IgD-negative memory B cell (primary cell): Measurements from ENCODE around the gene CADPS. TPM values are rescaled to one million over a fixed set of nuclear protein-coding genes. Genes with fewer than 3 reads are reported as not detected.
A peak's percentile ranks its signal among the peaks of the same experiment; 100 is the strongest.
"Not testable (repeated sequence)": the region's sequence is repeated elsewhere in the genome, so short reads cannot be mapped to it uniquely, and the experiment has no call there.

ENCODE experiments used
- H3K27ac Mint-ChIP-seq, 3 donors: one replicate each; pipeline ENCODE4 v1.8.0; 2020 to 2022; ENCODE audit warnings: mild to moderate bottlenecking in 3 of 3, mixed read lengths in 3 of 3, moderate library complexity in 1 of 3
- H3K27me3 Mint-ChIP-seq: one replicate; pipeline ENCODE4 v1.8.0; 2021; ENCODE audit warnings: mixed read lengths
- H3K36me3 Mint-ChIP-seq: one replicate; pipeline ENCODE4 v1.8.0; 2020; ENCODE audit warnings: mild to moderate bottlenecking, mixed read lengths
- H3K4me1 Mint-ChIP-seq, 3 donors: one replicate each; pipeline ENCODE4 v1.8.0; 2020 to 2022; ENCODE audit warnings: mixed read lengths in 3 of 3, mild to moderate bottlenecking in 1 of 3
- H3K4me3 Mint-ChIP-seq, 4 donors: one replicate each; pipeline ENCODE4 v1.8.0; 2020 to 2022; ENCODE audit warnings: mild to moderate bottlenecking in 4 of 4, mixed read lengths in 4 of 4, moderate library complexity in 3 of 4
- H3K9me3 Mint-ChIP-seq, 3 donors: one replicate each; pipeline ENCODE4 v1.8.0; 2020 to 2021; ENCODE audit warnings: mixed read lengths in 3 of 3, mild to moderate bottlenecking in 1 of 3
- polyA plus RNA-seq: library from polyadenylated mRNA; unstranded; fragments of 300-500 nt; fragmentation: Illumina TruSeq; gene quantifications from one replicate; pipeline ENCODE4 v1.2.3, GENCODE V29; 2021

The CADPS gene
- polyA plus RNA-seq, 1 donor from 2014 or later: not detected

- H3K9me3 Mint-ChIP-seq: no peaks in the 10 kb centered on the region
- no peaks in the 10 kb centered on the region for H3K4me1 Mint-ChIP-seq
- no peak overlapping the region for H3K4me3 Mint-ChIP-seq
- no peak overlapping the region for H3K27ac Mint-ChIP-seq
- H3K36me3 Mint-ChIP-seq: no peaks in the 10 kb centered on the region
- peaks cover 5% of the 10 kb centered on the region for H3K27me3 Mint-ChIP-seq
Measured at GRCh38 chr3:62586356-62586755, 288.9 kb downstream of the CADPS start.

GRCh38 chr3:62585861-62586260 is 289.4 kb downstream of the CADPS start:
- Mint-ChIP-seq H3K27me3 (peaks cover 2% of the 10 kb centered on the region), H3K27ac (no peak overlapping the region), H3K4me1 (no peaks in the 10 kb centered on the region), H3K36me3 (no peaks in the 10 kb centered on the region), H3K4me3 (no peak overlapping the region), H3K9me3 (no peaks in the 10 kb centered on the region)

- Mint-ChIP-seq H3K27ac (no peak overlapping the region), H3K27me3 (peaks cover 2% of the 10 kb centered on the region), H3K36me3 (no peaks in the 10 kb centered on the region), H3K9me3 (peaks cover 1 to 3% (median 2%) of the 10 kb centered on the region in 3 donors), H3K4me1 (no peaks in the 10 kb centered on the region), H3K4me3 (no peak overlapping the region)
Measured at GRCh38 chr3:62584636-62585035, 290.6 kb downstream of the CADPS start.

GRCh38 chr3:62582495-62583172 is 292.6 kb downstream of the CADPS start:
- no peaks in the 10 kb centered on the region for H3K27me3 Mint-ChIP-seq
- H3K9me3 Mint-ChIP-seq: peaks cover 7 to 9% (median 7%) of the 10 kb centered on the region in 3 donors
- H3K4me1 Mint-ChIP-seq: peaks cover 0 to 1% (median 0%) of the 10 kb centered on the region in 3 donors
- H3K36me3 Mint-ChIP-seq: no peaks in the 10 kb centered on the region
- H3K4me3 Mint-ChIP-seq: no peak overlapping the region
- no peak overlapping the region for H3K27ac Mint-ChIP-seq

GRCh38 chr3:62580485-62580884 is 294.7 kb downstream of the CADPS start:
- H3K36me3 Mint-ChIP-seq, H3K4me3 Mint-ChIP-seq, H3K27me3 Mint-ChIP-seq, H3K27ac Mint-ChIP-seq, H3K4me1 Mint-ChIP-seq: not testable (repeated sequence)
- H3K9me3 Mint-ChIP-seq: peaks cover 7 to 10% (median 7%) of the 10 kb centered on the region in 3 donors

- Mint-ChIP-seq H3K27ac (no peak overlapping the region), H3K4me3 (peak overlapping the region in 1 of 4 donors; percentile 36), H3K4me1 (peaks cover 0 to 1% (median 0%) of the 10 kb centered on the region in 3 donors), H3K36me3 (no peaks in the 10 kb centered on the region), H3K9me3 (peaks cover 7 to 10% (median 7%) of the 10 kb centered on the region in 3 donors), H3K27me3 (peaks cover 7% of the 10 kb centered on the region)
Measured at GRCh38 chr3:62577153-62577552, 298.1 kb downstream of the CADPS start.

GRCh38 chr3:62574266-62574898 is 300.8 kb downstream of the CADPS start:
- Mint-ChIP-seq H3K27ac (no peak overlapping the region), H3K36me3 (no peaks in the 10 kb centered on the region), H3K4me3 (no peak overlapping the region)

GRCh38 chr3:62571916-62572315 is 303.3 kb downstream of the CADPS start:
- Mint-ChIP-seq H3K9me3 (peaks cover 0 to 1% (median 0%) of the 10 kb centered on the region in 3 donors), H3K27ac (no peak overlapping the region), H3K36me3 (no peaks in the 10 kb centered on the region), H3K27me3 (peaks cover 9% of the 10 kb centered on the region), H3K4me1 (no peaks in the 10 kb centered on the region), H3K4me3 (no peak overlapping the region)

More at GRCh38 chr3:62574266-62574898, 300.8 kb downstream of the CADPS start:
- peaks cover 0 to 1% (median 0%) of the 10 kb centered on the region in 3 donors for H3K4me1 Mint-ChIP-seq
- peaks cover 9% of the 10 kb centered on the region for H3K27me3 Mint-ChIP-seq
- peaks cover under 1 to 7% (median 3%) of the 10 kb centered on the region in 3 donors for H3K9me3 Mint-ChIP-seq

- Mint-ChIP-seq H3K9me3 (peaks cover 0 to 1% (median 0%) of the 10 kb centered on the region in 3 donors), H3K36me3 (no peaks in the 10 kb centered on the region), H3K4me3 (no peak overlapping the region), H3K4me1 (no peaks in the 10 kb centered on the region), H3K27me3 (peaks cover 8% of the 10 kb centered on the region), H3K27ac (no peak overlapping the region)
Measured at GRCh38 chr3:62570888-62571287, 304.3 kb downstream of the CADPS start.

GRCh38 chr3:62569609-62570008 is 305.6 kb downstream of the CADPS start:
- H3K27me3 Mint-ChIP-seq: peaks cover 7% of the 10 kb centered on the region
- no peak overlapping the region for H3K27ac Mint-ChIP-seq
- H3K4me1 Mint-ChIP-seq: no peaks in the 10 kb centered on the region
- H3K4me3 Mint-ChIP-seq: no peak overlapping the region
- H3K36me3 Mint-ChIP-seq: no peaks in the 10 kb centered on the region
- H3K9me3 Mint-ChIP-seq: peaks cover 0 to 1% (median 0%) of the 10 kb centered on the region in 3 donors

GRCh38 chr3:62567097-62568021 is 307.9 kb downstream of the CADPS start:
- no peak overlapping the region for H3K4me3 Mint-ChIP-seq
- peaks cover 3% of the 10 kb centered on the region for H3K27me3 Mint-ChIP-seq
- peaks cover 0 to 1% (median 0%) of the 10 kb centered on the region in 3 donors for H3K9me3 Mint-ChIP-seq
- H3K36me3 Mint-ChIP-seq: no peaks in the 10 kb centered on the region
- no peak overlapping the region for H3K27ac Mint-ChIP-seq
- H3K4me1 Mint-ChIP-seq: no peaks in the 10 kb centered on the region

GRCh38 chr3:62566022-62566557 is 309.1 kb downstream of the CADPS start:
- H3K36me3 Mint-ChIP-seq: no peaks in the 10 kb centered on the region
- H3K4me1 Mint-ChIP-seq: no peaks in the 10 kb centered on the region

GRCh38 chr3:62562596-62562995 is 312.6 kb downstream of the CADPS start:
- H3K4me3 Mint-ChIP-seq: no peak overlapping the region
- no peak overlapping the region for H3K27ac Mint-ChIP-seq
- no peaks in the 10 kb centered on the region for H3K9me3 Mint-ChIP-seq
- no peaks in the 10 kb centered on the region for H3K4me1 Mint-ChIP-seq
- H3K27me3 Mint-ChIP-seq: peaks cover 2% of the 10 kb centered on the region
- no peaks in the 10 kb centered on the region for H3K36me3 Mint-ChIP-seq

More at GRCh38 chr3:62566022-62566557, 309.1 kb downstream of the CADPS start:
- Mint-ChIP-seq H3K27ac (no peak overlapping the region), H3K4me3 (no peak overlapping the region), H3K27me3 (peaks cover 2% of the 10 kb centered on the region), H3K9me3 (peaks cover 0 to 1% (median 0%) of the 10 kb centered on the region in 3 donors)

GRCh38 chr3:62562017-62562416 is 313.2 kb downstream of the CADPS start:
- H3K4me3 Mint-ChIP-seq: no peak overlapping the region
- no peaks in the 10 kb centered on the region for H3K4me1 Mint-ChIP-seq
- peaks cover 2% of the 10 kb centered on the region for H3K27me3 Mint-ChIP-seq
- H3K36me3 Mint-ChIP-seq: no peaks in the 10 kb centered on the region
- no peak overlapping the region for H3K27ac Mint-ChIP-seq
- no peaks in the 10 kb centered on the region for H3K9me3 Mint-ChIP-seq
